GM21528 (cell line): ENCODE data around the gene WDR45B.
"Not testable (repeated sequence)": the region's sequence is repeated elsewhere in the genome, so short reads cannot be mapped to it uniquely, and the experiment has no call there.

Experiments used
- ATAC-seq: cut with Tn5 transposase; IDR thresholded peaks from one replicate; pipeline ENCODE4 v1.9.1; 2021; ENCODE audit warnings: mild to moderate bottlenecking, moderate library complexity; ENCODE audit not compliant: unreplicated experiment, low FRiP score

WDR45B gene

DNA sequence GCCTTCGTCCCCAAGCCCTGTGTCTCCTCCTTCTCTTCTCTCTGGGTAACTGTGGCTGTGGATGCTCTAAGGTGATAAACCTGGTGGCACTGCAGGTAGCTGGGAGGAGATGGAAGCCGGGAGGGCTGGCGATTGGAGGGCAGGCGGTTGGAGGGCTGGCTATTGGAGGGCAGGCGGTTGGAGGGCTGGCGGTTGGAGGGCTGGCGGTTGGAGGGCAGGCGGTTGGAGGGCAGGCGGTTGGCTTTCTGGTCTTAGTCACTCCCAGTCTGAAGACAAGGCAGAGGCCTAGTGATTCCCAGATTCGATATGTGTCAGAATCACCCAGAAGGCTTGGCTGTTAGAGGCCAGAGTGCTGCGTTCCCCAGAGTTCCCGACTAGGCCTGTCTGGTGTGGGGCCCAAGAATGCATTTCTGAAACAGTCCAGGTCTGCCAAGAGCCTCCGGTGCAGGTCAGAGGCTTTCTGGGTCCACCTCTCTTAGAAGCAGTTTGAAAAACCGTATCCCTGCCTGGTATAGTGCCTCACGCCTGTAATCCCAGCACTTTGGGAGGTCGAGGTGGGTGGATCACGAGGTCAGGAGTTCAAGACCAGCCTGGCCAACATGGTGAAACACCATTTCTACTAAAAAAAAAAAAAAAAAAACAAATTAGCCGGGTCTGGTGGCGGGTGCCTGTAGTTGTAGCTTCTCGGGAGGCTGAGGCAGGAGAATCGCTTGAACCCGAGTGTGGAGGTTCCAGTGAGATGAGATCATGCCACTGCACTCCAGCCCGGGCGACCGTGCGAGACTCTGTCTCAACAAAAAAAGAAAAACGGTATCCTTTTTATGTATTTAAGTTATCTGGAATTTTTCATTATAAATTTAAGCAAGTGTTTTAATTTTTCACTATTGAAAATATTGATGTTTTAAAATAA, 59.7 kb downstream of the WDR45B start:
- no peak for ATAC-seq

DNA sequence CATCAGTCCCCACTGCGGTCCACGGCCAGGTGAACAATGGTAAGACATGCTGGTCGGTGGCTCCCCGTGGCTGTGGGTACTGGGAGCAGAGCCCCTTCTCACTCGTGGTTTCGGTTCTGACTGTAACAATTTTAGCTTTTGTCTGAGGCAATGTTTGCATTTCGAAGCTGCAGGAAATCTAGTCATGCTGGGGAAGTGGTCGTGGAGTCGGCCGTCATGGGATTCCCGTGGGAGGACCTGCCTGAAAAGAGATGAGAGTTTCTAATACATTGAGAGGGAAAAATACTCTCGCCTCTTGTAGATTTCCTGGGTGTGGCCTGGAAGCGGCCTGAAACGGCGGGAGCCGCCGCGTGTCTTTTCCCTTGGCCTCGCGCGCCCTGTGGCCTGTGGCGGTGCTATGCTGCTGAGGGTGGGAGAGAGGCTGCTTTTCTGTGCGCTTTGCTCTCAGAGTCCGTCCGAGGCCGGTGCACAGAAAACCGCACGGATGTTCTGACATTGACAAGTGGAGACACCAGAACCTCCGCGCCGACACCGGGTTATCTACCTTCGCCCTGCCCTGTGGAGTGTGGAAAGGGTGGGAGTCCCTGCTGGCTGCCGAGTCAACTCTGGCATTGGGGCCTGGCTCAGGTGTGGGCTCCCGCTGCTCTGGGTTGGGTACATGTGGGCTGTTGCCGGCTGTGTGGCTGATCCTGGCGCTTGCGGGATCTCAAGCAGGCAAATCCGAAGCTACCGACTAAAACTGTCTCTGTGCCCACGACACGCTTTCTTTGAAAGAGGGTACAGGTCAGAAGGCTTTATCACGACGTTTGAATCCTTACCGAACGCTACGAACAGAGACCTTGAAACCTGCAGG, 60.8 kb downstream of the WDR45B start:
- no peak for ATAC-seq

DNA sequence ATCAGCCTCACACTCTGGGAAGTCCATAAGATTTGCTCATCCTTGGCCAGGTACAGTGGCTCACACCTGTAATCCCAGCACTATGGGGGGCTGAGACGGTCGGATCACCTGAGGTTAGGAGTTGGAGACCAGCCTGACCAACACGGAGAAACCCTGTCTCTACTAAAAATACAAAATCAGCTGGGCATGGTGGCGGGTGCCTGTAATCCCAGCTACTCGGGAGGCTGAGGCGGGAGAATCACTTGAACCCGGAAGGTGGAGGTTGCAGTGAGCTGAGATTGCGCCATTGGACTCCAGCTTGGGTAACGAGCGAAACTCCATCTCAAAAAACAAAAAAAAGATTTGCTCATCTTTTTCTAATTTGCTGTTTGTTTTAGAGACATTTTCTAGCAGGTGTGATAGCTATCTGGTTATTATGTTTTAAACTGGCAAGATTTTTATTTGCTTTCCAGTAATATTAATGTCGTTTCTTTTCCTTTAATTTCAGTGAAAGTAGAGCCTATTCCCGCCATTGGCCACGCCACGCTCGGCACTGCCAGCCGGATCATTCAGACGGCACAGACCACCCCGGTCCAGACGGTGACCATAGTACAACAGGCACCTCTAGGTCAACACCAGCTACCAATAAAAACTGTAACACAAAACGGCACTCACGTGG, 61.5 kb downstream of the WDR45B start:
- no peak for ATAC-seq

DNA sequence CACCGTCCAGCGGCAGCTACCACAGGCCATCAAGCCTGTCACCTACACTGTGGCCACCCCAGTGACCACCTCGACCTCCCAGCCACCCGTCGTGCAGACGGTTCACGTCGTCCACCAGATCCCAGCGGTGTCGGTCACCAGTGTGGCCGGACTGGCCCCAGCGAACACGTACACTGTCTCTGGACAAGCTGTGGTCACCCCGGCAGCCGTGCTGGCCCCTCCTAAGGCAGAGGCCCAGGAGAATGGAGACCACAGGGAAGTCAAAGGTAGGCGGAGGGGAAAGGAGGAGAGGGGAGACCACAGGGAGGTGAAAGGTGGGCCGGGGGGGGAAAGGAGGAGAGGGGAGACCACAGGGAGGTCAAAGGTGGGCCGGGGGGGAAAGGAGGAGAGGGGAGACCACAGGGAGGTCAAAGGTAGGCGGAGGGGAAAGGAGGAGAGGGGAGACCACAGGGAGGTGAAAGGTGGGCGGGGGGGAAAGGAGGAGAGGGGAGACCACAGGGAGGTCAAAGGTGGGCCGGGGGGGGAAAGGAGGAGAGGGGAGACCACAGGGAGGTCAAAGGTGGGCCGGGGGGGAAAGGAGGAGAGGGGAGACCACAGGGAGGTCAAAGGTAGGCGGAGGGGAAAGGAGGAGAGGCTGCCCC, 62.2 kb downstream of the WDR45B start:
- not testable (repeated sequence) for ATAC-seq

DNA sequence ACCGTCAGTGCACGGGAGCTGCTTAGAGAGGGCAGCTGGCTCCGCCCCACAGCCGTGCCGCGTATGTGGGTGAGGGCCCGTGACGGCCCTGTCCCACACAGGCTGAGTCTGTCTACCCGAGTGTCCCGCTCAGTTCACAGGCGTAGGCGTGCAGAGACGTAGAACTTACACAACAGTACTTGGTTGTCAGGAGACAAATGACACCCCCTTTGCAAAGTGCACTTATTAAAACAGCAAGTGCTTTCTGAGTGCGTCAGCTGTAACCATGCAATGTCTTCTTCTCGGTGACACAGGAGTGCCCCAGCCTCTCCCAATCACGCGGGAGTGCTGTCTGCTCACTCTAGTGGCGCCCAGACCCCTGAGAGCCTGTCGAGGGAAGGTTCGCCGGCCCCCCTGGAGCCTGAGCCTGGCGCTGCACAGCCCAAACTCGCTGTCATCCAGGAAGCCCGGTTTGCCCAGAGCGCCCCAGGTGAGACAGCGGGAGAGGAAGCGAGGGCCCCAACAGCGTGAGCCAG, 64.5 kb downstream of the WDR45B start:
- no peak for ATAC-seq

DNA sequence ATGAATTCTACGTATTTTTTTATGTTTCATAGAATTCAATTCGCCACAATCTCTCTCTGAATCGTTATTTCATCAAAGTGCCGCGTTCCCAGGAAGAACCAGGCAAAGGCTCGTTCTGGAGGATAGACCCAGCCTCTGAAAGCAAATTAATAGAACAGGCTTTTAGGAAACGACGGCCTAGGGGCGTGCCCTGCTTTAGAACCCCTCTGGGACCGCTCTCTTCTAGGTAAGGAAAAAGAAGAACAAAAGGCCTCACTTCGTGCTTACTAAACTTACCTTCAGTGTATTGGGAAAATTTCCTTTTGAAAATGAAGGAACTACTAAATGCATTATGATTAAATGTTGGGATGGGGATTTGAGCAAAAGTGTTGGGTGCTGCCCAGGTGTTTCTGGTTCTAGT, 65.5 kb downstream of the WDR45B start:
- no peak for ATAC-seq

DNA sequence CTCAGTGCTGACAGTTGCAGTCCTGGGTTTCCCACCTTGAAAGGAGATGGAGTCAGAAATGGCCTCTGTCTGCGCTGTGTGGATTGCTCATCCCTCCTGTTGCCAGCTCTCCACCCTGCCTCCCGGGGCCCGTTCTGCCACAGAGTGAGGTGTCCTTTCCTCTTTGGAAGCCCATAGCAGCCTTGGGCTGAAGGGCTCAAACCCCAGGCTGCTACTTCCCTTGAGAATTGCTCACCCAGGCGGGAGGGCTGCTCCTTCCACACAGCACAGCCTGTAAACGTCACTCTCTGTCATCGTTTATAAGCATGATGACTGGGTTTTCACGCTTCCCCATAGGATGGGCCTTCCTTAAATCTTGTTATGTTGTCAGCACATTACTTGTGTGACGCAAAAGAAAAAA, 66.0 kb downstream of the WDR45B start:
- ATAC-seq: no peak

DNA sequence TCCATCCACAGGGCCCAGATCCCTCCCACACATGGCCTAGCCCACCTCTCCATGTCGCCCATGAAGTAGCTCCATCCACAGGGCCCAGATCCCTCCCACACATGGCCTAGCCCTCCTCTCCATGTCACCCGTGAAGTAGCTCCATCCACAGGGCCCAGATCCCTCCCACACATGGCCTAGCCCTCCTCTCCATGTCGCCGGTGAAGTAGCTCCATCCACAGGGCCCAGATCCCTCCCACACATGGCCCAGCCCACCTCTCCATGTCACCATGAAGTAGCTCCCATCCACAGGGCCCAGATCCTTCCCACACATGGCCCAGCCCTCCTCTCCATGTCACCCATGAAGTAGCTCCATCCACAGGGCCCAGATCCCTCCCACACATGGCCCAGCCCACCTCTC, 68.3 kb downstream of the WDR45B start:
- not testable (repeated sequence) for ATAC-seq

DNA sequence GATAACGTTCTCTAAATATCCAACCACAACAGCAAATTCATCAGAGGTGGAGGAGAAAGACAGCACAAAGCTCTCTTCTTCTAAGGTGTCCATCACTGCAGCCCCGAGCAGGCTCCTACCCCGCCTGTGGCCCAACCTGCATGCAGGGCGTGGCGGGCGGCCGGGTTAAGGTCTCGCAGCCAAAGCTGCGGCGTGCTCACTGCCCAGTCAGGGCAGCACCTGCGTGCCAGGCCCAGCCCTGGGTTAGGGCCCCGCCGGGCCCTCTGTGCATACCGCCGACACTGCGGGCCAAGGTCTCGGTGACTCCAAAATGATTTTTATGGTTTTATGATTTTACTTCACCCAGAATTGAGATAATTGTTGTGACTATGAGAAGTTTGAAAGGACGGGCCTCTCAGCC, 70.9 kb downstream of the WDR45B start:
- ATAC-seq: no peak

DNA sequence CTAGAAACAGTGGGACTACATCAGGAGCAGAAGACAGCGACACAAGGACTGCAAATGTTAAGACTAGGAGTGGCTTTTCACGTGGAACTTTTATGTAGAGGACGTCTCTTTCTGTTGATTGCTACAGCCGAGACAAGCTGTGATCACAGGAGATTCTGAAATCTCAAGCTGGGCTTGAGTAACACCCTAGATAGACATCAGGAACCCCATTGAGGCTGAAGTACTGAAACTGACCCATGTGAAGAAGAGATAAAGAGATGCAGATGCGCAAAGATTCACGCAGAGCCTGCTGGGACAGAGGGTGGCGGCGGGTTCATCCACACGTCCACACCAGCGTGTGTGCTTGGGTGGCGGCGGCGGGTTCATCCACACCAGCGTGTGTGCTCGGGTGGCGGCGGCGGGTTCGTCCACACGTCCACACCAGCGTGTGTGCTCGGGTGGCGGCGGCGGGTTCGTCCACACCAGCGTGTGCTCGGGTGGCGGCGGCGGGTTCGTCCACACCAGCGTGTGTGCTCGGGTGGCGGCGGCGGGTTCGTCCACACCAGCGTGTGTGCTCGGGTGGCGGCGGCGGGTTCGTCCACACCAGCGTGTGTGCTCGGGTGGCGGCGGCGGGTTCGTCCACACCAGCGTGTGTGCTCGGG, 72.5 kb downstream of the WDR45B start:
- not testable (repeated sequence) for ATAC-seq

DNA sequence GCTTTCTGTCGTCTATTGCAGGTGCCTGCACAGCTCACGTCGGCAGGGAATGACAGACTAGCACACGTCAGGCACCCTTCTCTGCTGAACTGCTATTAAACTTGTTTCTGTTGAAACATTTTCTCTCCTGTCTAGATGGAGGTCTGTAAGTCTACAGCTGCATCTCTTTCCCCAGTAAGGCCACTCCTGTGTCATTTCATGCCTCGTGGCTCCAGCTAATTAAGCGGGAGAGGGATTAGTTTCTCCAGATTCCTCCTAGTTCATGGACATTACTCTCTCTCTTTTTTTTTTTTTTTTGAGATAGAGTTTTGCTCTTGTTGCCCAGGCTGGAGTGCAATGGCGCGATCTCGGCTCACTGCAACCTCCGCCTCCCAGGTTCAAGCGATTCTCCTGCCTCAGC, 74.2 kb downstream of the WDR45B start:
- no peak for ATAC-seq

DNA sequence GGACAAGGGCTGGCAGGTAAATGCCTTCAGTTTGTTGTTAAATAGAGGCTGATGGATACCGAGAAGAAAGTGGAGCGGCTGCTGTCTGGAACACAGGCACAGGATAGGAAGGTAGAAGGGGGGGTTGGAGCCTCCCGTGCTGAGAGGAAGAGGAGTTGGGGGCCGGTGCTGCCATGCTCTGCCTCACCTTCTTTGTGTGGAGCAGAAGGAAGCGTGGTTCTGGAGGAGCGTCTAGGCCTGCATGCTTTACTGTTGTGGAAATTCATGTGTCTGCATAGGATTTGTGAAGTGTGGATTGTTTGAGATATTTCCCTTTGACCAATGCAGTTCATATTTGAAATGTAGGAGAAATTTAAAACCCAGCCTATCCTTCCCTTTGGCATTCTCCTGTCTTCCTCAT, 76.4 kb downstream of the WDR45B start:
- no peak for ATAC-seq

DNA sequence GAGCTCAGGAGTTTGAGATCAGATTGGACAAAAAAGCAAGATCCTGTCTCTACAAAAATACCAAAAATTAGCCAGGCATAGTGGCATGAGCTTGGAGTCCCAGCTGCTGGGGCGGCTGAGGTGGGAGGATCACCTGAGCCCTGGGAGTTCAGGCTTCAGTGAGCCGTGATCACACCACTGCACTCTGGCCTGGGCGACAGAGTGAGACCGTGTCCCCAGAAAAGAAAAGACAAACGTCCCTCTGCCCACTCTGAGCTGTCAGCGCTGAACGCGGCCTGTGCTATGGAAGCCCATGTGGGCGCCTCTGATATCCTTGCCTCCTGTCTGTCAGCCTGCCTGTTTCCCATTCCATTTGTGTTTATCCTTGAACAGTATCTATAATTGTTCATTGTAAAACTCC, 78.0 kb downstream of the WDR45B start:
- ATAC-seq: no peak

DNA sequence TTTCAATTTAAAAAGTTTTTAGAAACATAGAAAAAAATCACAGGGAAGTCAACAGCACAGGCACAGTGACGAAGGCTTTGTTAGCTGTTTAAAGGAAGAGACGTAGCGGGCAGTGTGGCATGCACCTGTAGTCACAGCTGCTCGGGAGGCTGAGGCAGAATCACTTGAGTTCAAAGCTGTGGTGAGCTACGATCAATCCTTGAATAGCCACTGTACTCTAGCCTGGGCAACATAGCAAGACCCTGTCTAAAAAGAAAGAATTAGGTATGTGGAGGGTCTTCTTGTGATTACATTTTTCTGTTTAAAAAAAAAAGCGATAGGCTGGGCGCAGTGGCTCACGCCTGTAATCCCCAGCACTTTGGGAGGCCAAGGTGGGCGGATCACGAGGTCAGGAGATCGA, 78.6 kb downstream of the WDR45B start:
- no peak for ATAC-seq

DNA sequence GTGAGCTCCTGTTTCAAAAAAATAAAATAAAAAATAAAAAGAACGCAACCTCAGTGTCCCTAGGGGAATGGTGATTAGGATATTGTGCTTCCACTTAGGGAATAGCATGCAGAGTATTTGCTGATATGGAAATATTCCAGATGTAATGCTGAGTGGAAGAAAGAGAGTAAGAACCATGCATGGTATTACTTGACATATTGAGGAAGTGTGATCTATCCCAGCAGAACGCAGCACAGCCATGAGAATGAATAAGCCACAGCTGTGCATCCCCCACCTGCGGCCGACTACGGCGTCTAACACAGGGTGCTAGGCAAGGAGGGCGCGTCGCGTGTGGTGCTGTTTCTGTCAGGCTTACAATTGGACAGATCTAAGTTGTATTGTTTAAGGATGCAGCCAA, 79.2 kb downstream of the WDR45B start:
- ATAC-seq: no peak

DNA sequence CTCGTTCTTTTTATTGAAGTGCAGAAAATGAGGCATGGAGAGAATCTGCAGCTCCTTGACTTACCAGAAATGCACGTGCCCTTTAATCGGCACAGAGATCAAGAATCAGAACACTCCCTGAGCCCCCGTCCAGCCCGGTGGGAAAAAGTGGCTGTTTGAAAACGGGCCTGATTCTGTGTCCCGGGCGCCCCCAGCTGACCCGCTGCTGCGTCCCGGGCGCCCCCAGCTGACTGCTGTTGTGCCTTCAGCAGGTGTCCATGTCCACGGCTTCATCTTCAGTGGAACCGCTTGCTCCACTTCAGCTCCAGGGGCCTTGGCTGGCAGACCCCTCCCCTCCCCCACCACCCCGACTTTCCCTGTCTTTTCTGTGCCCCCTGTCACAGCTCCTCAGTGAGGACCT, 81.0 kb downstream of the WDR45B start:
- no peak for ATAC-seq

DNA sequence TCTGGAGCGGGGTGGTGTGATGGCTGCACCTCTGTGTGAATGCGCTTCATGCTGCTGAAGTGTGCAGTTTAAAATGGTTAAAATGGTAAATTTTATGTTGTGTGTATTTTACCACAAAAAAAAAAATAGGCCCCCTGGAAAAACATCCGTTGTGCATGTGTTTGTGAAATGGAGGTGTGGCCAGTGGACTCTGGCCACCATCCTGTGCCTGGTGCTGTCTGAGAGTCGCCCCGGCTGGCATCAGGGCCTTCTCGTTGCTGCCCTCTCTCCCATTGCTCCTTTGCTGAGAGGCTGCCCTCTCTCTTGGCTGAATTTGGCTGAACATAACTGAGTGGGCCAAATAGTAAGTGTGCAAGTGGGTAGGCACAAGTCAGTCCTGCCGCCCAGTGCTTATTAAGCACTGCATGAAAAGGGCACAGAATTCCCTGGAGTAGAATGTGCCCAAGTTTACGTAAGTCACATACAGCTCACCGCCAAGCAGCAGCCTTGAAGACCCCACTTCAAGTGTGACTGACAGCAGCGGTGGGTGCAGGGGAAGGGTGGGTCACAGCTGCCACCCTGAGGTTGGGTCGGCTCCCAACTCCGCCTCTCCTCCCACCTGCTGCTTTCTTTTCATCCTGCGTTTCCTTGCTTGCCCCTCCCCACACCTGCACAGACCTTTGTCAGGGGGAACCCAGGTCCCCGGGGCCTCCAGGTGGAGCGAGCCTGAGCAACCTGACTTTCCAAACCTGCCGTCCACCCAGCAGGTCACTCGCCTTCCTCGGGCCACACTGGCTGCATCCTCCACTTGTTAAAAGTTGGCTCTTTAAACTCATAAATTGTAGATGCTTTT, 81.9 kb downstream of the WDR45B start:
- no peak for ATAC-seq

DNA sequence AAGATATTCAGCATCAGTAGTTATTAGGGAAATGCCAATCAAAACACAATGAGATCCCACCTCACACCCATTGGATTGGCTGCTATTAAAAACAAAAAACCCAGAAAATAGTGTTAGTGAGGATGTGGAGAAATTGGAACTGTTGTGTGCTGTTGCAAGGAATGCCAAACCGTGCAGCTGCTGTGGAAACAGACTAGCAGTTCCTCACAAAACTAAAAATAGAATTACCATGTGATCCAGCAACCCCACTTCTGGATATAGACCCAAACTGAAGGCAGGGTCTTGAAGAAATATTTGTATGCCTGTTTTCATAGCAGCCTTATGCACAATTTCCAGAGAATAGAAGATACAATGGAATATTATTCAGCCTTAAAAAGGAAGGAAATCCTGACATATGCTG, 82.7 kb downstream of the WDR45B start:
- no peak for ATAC-seq
